Renal pelvis (tissue), 4 donors: ENCODE measurements around the gene MCTP2. TPM values are rescaled to one million over a fixed set of nuclear protein-coding genes. Genes with fewer than 3 reads are reported as not detected.

Experiments
- DNase-seq: peaks from one replicate; pipeline ENCODE4 v3.0.0-alpha.2; 2013
- polyA plus RNA-seq, 3 donors: library from polyadenylated mRNA; unstranded; fragments of 120-200 nt; gene quantifications; one replicate each; pipeline ENCODE4 v1.2.1, GENCODE V29; 2013; ENCODE audit not compliant: insufficient read length in 3 of 3

MCTP2 gene
- polyA plus RNA-seq, 3 donors, result 14.0 to 20.2 (median 15.4) TPM

- no peak for DNase-seq
Measured at GRCh38 chr15:94353488-94353820, 122.1 kb downstream of the MCTP2 start.

- no peak for DNase-seq
Measured at GRCh38 chr15:94354655-94355054, 123.3 kb downstream of the MCTP2 start.

- DNase-seq, result no peak
Measured at GRCh38 chr15:94359716-94360115, 128.4 kb downstream of the MCTP2 start.

GRCh38 chr15:94360251-94360685 is 128.9 kb downstream of the MCTP2 start:
- no peak for DNase-seq

GRCh38 chr15:94362385-94363092 is 131.2 kb downstream of the MCTP2 start:
- DNase-seq, result no peak

GRCh38 chr15:94363382-94363781 is 132.0 kb downstream of the MCTP2 start:
- DNase-seq, result no peak

- no peak for DNase-seq
Measured at GRCh38 chr15:94366781-94367180, 135.4 kb downstream of the MCTP2 start.

- DNase-seq, result no peak
Measured at GRCh38 chr15:94367726-94368535, 136.6 kb downstream of the MCTP2 start.

GRCh38 chr15:94370206-94370935 is 139.0 kb downstream of the MCTP2 start:
- no peak for DNase-seq

- no peak for DNase-seq
Measured at GRCh38 chr15:94370936-94371285, 139.6 kb downstream of the MCTP2 start.

GRCh38 chr15:94372821-94373220 is 141.5 kb downstream of the MCTP2 start:
- no peak for DNase-seq

- no peak for DNase-seq
Measured at GRCh38 chr15:94375997-94376396, 144.6 kb downstream of the MCTP2 start.

GRCh38 chr15:94379986-94380385 is 148.6 kb downstream of the MCTP2 start:
- DNase-seq, result no peak

GRCh38 chr15:94380798-94381197 is 149.4 kb downstream of the MCTP2 start:
- DNase-seq, result no peak

GRCh38 chr15:94381384-94381783 is 150.0 kb downstream of the MCTP2 start:
- DNase-seq, result no peak

- no peak for DNase-seq
Measured at GRCh38 chr15:94383041-94383440, 151.7 kb downstream of the MCTP2 start.

GRCh38 chr15:94383706-94384105 is 152.3 kb downstream of the MCTP2 start:
- DNase-seq, result no peak

- no peak for DNase-seq
Measured at GRCh38 chr15:94385441-94385840, 154.1 kb downstream of the MCTP2 start.

GRCh38 chr15:94386351-94386750 is 155.0 kb downstream of the MCTP2 start:
- DNase-seq, result no peak

GRCh38 chr15:94387442-94387841 is 156.1 kb downstream of the MCTP2 start:
- DNase-seq, result no peak

GRCh38 chr15:94387849-94388441 is 156.6 kb downstream of the MCTP2 start:
- DNase-seq, result no peak

GRCh38 chr15:94395640-94396039 is 164.3 kb downstream of the MCTP2 start:
- DNase-seq, result no peak
